Right lobe of liver (tissue), 6 donors: ENCODE data around the gene PHF21B. TPM values are rescaled to one million over a fixed set of nuclear protein-coding genes. Genes with fewer than 3 reads are reported as not detected.

Source experiments
- ATAC-seq, 4 donors: fragments of 200-7000 bp; cut with Tn5 transposase; one replicate each; pipeline ENCODE4 v1.9.1; 2020; ENCODE audit warnings: mild to moderate bottlenecking in 4 of 4, moderate library complexity in 4 of 4
- DNase-seq, 3 donors: peaks; one replicate each; pipeline ENCODE4 v3.0.0-alpha.2; 2020
- H3K27ac ChIP-seq, 3 donors: fragments of 200-600 bp; one replicate each; pipeline ENCODE4 v1.8.0; 2022
- H3K27me3 ChIP-seq, 2 donors: fragments of 200-600 bp; one replicate each; pipeline ENCODE4 v1.8.0; 2022
- H3K36me3 ChIP-seq, 4 donors: fragments of 200-600 bp; sonication (generic) in 1 of 4; one replicate each; pipeline versions ENCODE4 v1.5.1 to v1.8.0; 2017 to 2022; ENCODE audit warnings: control low read depth in 1 of 4
- H3K4me1 ChIP-seq, 4 donors: fragments of 200-600 bp; sonication (generic) in 1 of 4; one replicate each; pipeline versions ENCODE4 v1.5.1 to v1.8.0; 2017 to 2022; ENCODE audit warnings: control low read depth in 1 of 4
- H3K4me3 ChIP-seq, 3 donors: fragments of 200-600 bp; one replicate each; pipeline ENCODE4 v1.8.0; 2022
- H3K9me3 ChIP-seq, 4 donors: fragments of 200-600 bp; sonication (generic) in 1 of 4; one replicate each; pipeline versions ENCODE4 v1.5.1 to v1.8.0; 2017 to 2022; ENCODE audit warnings: control low read depth in 1 of 4
- POLR2A ChIP-seq: fragments of 450-650 bp; IDR thresholded peaks from one replicate; pipeline ENCODE4 v1.6.1; 2017; ENCODE audit warnings: antibody characterized with exemption, mild to moderate bottlenecking
- WGBS: methylation state at CpG from one replicate; pipeline ENCODE4 v1.1.6; 2018; ENCODE audit warnings: low coverage, low lambda C conversion rate; ENCODE audit not compliant: insufficient coverage; ENCODE audit errors: missing lambda C conversion rate; 5-methylcytosine and 5-hydroxymethylcytosine counted together
- intact Hi-C, 2 donors: fragments of 100-400 bp; cut with DNase I; formaldehyde crosslinking; loops; one replicate each; pipeline versions ENCODE4 v1.11.2 to v1.14.1; 2022
- total RNA-seq, 6 experiments: library from RNA; depleted of rRNA in 2 of 6; stranded (reverse); fragments of >200 nt in 2 of 6; fragmentation: NEBNext Ultra II Directional in 3 of 6; extraction: Animal tissue kit (Norgen Biotek cat#: 25700) in 3 of 6; gene quantifications; one replicate each; pipeline versions ENCODE4 v1.1.0 to v1.2.4, GENCODE V29; 2016 to 2023
- TF ChIP-seq, protein P1 (sequence below), 4 donors: fragments of 200-600 bp in 3 of 4; fragments of 450-650 bp in 1 of 4; IDR thresholded peaks; one replicate each; pipeline versions ENCODE4 v1.5.1 to v1.8.0; 2016 to 2022; ENCODE audit warnings: antibody characterized with exemption in 4 of 4, mild to moderate bottlenecking in 2 of 4
- donor health status: DM: no; HTN: yes; CAD: no.
- donor health status: DM: no; HTN: no; CAD: no.
- donor health status: DM: no; HTN: no; CAD: no.
- donor health status: DM: no; HTN: yes; CAD: no.
- donor health status: DM: no; HTN: yes; CAD: no.

PHF21B gene
- total RNA-seq, 6 experiments from 2014 or later, result not detected

DNA sequence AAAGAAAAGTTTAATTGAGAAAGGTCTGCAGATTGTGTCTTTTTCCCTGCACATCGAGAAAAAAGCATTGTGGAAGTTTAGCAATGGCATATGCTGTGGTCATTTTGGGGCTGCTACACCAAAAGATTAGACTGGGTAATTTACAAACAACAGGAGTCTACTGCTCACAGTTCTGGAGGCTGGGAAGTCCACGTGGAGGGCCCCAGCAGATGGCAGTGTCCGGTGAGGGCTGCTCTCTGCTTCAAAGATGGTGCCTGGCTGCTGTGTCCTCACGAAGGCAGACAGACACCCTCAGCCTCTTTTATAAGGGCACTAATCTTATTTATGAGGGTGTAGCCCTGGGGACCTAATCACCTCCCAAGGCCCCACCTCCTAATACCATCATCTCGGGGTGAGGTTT, 21.1 kb downstream of the PHF21B start:
- Histone ChIP-seq H3K4me1 (no peaks in the 10 kb centered on the region), H3K27me3 (no peaks in the 10 kb centered on the region), H3K27ac (no peak overlapping the region), H3K36me3 (no peaks in the 10 kb centered on the region), H3K4me3 (no peak overlapping the region), H3K9me3 (no peaks in the 10 kb centered on the region)
- ATAC-seq, result no peak
- TF ChIP-seq POLR2A, result no peak
- TF ChIP-seq, protein P1, sequence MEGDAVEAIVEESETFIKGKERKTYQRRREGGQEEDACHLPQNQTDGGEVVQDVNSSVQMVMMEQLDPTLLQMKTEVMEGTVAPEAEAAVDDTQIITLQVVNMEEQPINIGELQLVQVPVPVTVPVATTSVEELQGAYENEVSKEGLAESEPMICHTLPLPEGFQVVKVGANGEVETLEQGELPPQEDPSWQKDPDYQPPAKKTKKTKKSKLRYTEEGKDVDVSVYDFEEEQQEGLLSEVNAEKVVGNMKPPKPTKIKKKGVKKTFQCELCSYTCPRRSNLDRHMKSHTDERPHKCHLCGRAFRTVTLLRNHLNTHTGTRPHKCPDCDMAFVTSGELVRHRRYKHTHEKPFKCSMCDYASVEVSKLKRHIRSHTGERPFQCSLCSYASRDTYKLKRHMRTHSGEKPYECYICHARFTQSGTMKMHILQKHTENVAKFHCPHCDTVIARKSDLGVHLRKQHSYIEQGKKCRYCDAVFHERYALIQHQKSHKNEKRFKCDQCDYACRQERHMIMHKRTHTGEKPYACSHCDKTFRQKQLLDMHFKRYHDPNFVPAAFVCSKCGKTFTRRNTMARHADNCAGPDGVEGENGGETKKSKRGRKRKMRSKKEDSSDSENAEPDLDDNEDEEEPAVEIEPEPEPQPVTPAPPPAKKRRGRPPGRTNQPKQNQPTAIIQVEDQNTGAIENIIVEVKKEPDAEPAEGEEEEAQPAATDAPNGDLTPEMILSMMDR (IDR thresholded peaks at IDR 0.05), result no peak
- 45% methylated on average over 4 of the region's 5 CpGs for WGBS
- no peak for DNase-seq
- intact Hi-C loops, result no loop called here

DNA sequence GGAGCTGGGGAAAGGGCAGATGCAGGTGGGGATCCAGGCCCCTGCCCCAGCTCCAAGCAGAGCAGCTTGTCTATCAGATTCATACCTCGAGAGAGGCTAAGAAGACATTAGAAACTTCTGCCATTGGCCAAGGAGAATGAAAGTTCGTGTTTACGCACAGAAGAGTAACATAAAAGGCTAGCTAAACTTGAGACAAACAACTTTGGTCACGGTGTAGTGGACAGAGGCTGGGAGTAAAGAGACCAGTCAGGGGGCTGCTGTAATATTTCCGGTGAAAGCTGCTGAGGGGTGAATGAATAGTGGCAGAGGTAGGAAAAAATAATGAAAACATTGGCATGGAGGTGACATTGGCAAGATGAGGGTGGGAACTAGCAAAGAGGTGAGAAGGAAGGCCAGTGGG, 22.9 kb downstream of the PHF21B start:
- Histone ChIP-seq H3K27ac (no peak overlapping the region), H3K9me3 (no peaks in the 10 kb centered on the region), H3K4me3 (no peak overlapping the region), H3K27me3 (no peaks in the 10 kb centered on the region), H3K4me1 (no peaks in the 10 kb centered on the region), H3K36me3 (no peaks in the 10 kb centered on the region)
- WGBS, result 60% methylated on average over 5 of the region's 5 CpGs
- ATAC-seq, result no peak
- no peak for TF ChIP-seq POLR2A
- TF ChIP-seq, protein P1 (IDR thresholded peaks at IDR 0.05), result no peak
- DNase-seq, result no peak
- intact Hi-C loops, result no loop called here

DNA sequence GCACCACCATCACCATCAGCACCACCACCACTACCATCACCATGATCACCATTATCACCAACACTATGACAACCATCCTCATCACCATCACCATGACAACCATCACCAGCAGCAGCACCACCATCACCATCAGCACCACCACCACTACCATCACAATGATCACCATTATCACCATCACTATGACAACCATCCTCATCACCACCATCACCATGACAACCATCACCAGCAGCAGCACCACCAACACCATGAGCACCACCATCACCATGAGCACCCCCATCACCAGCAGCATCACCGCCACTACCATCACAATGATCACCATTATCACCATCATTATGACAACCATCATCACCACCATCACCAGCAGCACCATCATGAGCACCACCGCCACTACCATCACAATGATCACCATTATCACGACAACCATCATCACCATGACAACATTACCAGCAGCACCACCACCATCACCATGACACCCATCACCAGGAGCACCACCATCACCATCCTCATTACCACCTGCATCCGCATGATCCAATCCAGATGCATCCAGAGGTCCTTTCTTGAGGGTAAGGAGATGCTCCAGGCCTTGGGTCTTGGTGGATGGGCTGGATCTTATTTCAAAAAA, 23.8 kb downstream of the PHF21B start:
- TF ChIP-seq POLR2A, result no peak
- TF ChIP-seq, protein P1 (IDR thresholded peaks at IDR 0.05), result no peak
- Histone ChIP-seq H3K4me1 (no peaks in the 10 kb centered on the region), H3K36me3 (no peaks in the 10 kb centered on the region), H3K27ac (no peak overlapping the region), H3K4me3 (no peak overlapping the region), H3K9me3 (no peaks in the 10 kb centered on the region), H3K27me3 (no peaks in the 10 kb centered on the region)
- ATAC-seq, result no peak
- 55% methylated on average over 4 of the region's 4 CpGs for WGBS
- intact Hi-C loops, result no loop called here
- DNase-seq, result no peak

DNA sequence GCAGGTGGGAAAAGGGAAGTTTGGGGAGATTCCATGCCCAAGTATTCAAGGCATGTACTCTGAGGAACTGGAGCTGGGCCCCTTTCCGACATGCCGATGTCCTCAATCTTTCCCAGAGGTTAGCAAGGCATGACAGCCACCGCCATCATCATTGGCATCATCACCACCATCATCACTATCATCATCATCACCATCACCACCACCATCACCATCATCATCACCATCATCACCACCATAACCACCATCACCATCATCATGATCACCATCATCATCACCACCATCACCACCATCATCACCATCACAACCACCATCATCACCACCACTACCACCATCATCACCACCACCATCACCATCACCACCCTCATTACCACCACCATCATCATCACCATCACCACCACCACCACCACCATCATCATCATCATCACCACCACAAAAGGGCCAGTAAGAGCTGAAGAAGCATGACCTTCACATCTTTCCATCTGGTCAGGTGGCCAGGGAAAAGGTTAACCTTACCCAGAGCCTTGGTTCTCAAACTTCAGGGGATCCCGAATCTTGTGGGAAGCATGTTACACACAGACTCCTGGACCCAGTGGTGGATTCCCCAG, 25.8 kb downstream of the PHF21B start:
- H3K4me3 ChIP-seq, result no peak overlapping the region
- H3K36me3 ChIP-seq, result no peaks in the 10 kb centered on the region
- no peak overlapping the region for H3K27ac ChIP-seq
- H3K27me3 ChIP-seq, result no peaks in the 10 kb centered on the region
- intact Hi-C loops, result no loop called here
- no peak for ATAC-seq
- 58% methylated on average over 2 of the region's 4 CpGs for WGBS
- no peaks in the 10 kb centered on the region for H3K9me3 ChIP-seq
- TF ChIP-seq, protein P1 (IDR thresholded peaks at IDR 0.05), result no peak
- TF ChIP-seq POLR2A, result no peak
- no peak for DNase-seq
- no peaks in the 10 kb centered on the region for H3K4me1 ChIP-seq
